OCI-LY3 (cell line): ENCODE measurements around the gene DDX1.
A peak's percentile ranks its signal among the peaks of the same experiment; 100 is the strongest.

Experiments
- H2AFZ ChIP-seq: fragments of 200-600, 300-600 bp; shearing (Covaris generic); 2 replicates; pipeline ENCODE4 v1.6.0; 2014; ENCODE audit warnings: antibody characterized with exemption, low read depth, low read length
- H3K27ac ChIP-seq: fragments of 200-600, 300-600 bp; sonication (generic); 2 replicates; pipeline ENCODE4 v1.5.1; 2014; ENCODE audit warnings: mild to moderate bottlenecking, low read length, moderate library complexity, mixed read lengths
- H3K27me3 ChIP-seq: fragments of 200-600, 300-600 bp; sonication (generic); 2 replicates; pipeline ENCODE4 v1.6.1; 2014; ENCODE audit warnings: low read depth, low read length, mixed read lengths
- H3K36me3 ChIP-seq: fragments of 200-600, 300-600 bp; sonication (generic); replicated peaks from 2 replicates; pipeline ENCODE3; 2014; ENCODE audit warnings: low read depth, low read length, mixed read lengths
- H3K4me1 ChIP-seq: fragments of 300-600, 200-600 bp; sonication (generic); 2 replicates; pipeline ENCODE4 v1.6.1; 2014; ENCODE audit warnings: low read length, mixed read lengths
- H3K4me2 ChIP-seq: fragments of 200-600, 300-600 bp; sonication (generic); 2 replicates; pipeline ENCODE4 v1.6.1; 2014; ENCODE audit warnings: low read length, mixed read lengths
- H3K4me3 ChIP-seq: fragments of 300-600, 200-600 bp; sonication (generic); 2 replicates; pipeline ENCODE4 v1.5.1; 2014; ENCODE audit warnings: antibody characterized with exemption, mild to moderate bottlenecking, low read length, moderate library complexity
- H3K79me2 ChIP-seq: fragments of 300-600, 200-600 bp; shearing (Covaris generic); 2 replicates; pipeline ENCODE4 v1.6.1; 2014; ENCODE audit warnings: mild to moderate bottlenecking, low read length, mixed read lengths
- H3K9ac ChIP-seq: fragments of 300-600, 200-600 bp; shearing (Covaris generic); 2 replicates; pipeline ENCODE4 v1.6.0; 2014; ENCODE audit warnings: mild to moderate bottlenecking, low read length, moderate library complexity
- H3K9me3 ChIP-seq: fragments of 200-600, 300-600 bp; shearing (Covaris generic); 2 replicates; pipeline ENCODE4 v1.6.1; 2014; ENCODE audit warnings: low read length, mixed read lengths; ENCODE audit not compliant: insufficient read depth
- H4K20me1 ChIP-seq: fragments of 200-600, 300-600 bp; sonication (generic); 2 replicates; pipeline ENCODE4 v1.6.1; 2016; ENCODE audit warnings: low read length, mixed read lengths; ENCODE audit not compliant: insufficient read depth
- EZH2phosphoT487 ChIP-seq: fragments of 200-600 bp; shearing (Covaris generic); IDR thresholded peaks from 2 replicates; pipeline ENCODE4 v1.6.1; 2018; ENCODE audit warnings: antibody characterized with exemption, mixed run types, low read depth
- TF ChIP-seq, protein P1 (sequence below): fragments of 200-600, 300-600 bp; sonication (generic); IDR thresholded peaks from 2 replicates; pipeline ENCODE4 v1.5.1; 2014; ENCODE audit warnings: antibody characterized with exemption, low read length, low read depth

The DDX1 gene

DNA sequence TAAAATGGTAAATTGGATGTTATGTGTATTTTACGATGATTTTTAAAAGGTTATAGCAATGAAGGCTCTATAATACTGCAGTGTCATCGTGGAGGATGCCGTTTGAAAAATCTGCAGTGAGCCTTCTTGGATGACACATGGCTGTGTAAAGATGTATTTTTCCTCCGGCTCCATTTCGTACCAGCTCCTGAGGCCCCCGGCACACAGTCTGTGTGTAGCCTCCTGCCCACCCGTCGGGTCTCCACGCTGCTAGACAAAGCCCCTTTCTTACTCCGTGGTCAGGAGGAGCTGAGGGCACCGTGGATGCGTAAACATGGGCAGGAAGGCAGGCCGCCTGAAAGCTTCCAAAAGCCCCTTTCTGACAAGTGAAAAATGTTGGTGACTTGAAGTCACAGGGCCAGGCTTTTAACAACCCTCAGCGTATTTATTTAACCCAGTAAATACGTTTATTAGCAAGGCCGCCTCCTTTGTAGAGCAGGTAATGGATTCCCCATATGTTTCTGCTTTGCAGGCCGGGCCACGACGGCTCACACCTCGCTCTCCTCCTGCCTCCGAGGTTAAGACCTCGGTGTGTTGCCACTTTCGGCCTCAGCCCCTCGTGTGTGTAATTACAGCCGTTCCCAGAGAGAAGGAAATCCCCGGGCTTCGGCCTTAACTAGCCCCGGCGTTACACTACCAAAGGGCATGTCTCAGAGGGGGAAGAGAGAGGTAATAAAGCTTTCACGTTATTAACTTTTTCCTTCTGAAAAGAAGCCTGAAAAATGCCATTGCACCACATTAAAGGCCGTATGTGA lies 72.8 kb downstream of the DDX1 start:
- Histone ChIP-seq H3K27ac (no peak overlapping the region), H4K20me1 (no peaks in the 10 kb centered on the region), H3K4me2 (no peak overlapping the region), H3K4me1 (no peaks in the 10 kb centered on the region), H3K36me3 (no peaks in the 10 kb centered on the region), H3K79me2 (no peaks in the 10 kb centered on the region), H3K9me3 (no peaks in the 10 kb centered on the region), H2AFZ (no peak overlapping the region), H3K27me3 (peaks cover 39% of the 10 kb centered on the region), H3K4me3 (no peak overlapping the region), H3K9ac (no peak overlapping the region)
- no peak for TF ChIP-seq EZH2phosphoT487
- TF ChIP-seq, protein P1, sequence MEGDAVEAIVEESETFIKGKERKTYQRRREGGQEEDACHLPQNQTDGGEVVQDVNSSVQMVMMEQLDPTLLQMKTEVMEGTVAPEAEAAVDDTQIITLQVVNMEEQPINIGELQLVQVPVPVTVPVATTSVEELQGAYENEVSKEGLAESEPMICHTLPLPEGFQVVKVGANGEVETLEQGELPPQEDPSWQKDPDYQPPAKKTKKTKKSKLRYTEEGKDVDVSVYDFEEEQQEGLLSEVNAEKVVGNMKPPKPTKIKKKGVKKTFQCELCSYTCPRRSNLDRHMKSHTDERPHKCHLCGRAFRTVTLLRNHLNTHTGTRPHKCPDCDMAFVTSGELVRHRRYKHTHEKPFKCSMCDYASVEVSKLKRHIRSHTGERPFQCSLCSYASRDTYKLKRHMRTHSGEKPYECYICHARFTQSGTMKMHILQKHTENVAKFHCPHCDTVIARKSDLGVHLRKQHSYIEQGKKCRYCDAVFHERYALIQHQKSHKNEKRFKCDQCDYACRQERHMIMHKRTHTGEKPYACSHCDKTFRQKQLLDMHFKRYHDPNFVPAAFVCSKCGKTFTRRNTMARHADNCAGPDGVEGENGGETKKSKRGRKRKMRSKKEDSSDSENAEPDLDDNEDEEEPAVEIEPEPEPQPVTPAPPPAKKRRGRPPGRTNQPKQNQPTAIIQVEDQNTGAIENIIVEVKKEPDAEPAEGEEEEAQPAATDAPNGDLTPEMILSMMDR = no peak

DNA sequence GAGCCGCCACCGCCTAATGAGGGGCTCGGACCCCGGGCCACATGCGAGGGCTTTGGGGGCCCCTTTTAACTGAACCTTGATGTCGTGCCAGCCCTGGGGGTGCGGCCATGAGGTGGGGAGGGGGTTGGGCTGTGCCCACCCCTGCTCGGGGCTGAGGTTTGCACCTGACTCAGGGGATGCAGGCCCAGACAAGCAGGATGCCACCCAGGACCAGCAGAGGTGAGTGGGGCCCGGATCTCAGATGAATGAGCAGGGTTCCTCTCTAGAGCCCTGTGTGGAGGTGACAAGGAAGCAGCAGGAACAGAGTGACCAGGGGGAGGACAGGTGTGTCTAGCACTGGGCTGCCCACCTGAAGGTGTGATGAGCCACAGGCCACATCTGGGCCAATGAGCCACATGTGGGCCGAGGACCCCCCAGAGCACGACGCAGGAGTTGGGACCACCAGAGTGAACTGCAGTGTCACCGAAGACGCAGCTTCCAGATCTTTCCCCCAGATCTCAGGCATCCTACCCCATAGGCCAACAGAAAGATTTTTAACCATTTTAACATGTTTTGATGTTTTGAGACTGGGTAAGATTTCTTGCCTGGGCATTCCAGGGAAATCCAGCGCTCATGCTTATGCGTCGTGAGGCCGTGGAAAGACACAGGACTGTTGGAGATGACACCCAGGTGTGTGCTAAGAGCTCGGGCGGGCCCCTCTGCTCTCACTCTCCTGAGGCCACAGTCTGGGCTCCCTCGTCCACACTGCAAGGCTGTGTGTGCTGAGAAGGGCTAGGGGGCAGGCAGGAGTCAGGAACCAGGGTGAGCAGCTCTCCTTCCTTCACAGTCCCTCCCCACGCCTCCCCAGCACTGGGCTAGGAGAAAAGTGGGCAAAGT lies 73.6 kb downstream of the DDX1 start:
- Histone ChIP-seq H3K9me3 (no peaks in the 10 kb centered on the region), H2AFZ (no peak overlapping the region), H3K4me1 (no peaks in the 10 kb centered on the region), H3K9ac (no peak overlapping the region), H3K27ac (no peak overlapping the region), H3K36me3 (no peaks in the 10 kb centered on the region), H3K27me3 (peaks cover 43% of the 10 kb centered on the region), H3K4me2 (no peak overlapping the region), H3K79me2 (no peaks in the 10 kb centered on the region), H4K20me1 (no peaks in the 10 kb centered on the region), H3K4me3 (no peak overlapping the region)
- TF ChIP-seq, protein P1 = 0 out of 2 replicates have a peak, but pooled peaks have one; percentile 6
- TF ChIP-seq EZH2phosphoT487 = no peak

DNA sequence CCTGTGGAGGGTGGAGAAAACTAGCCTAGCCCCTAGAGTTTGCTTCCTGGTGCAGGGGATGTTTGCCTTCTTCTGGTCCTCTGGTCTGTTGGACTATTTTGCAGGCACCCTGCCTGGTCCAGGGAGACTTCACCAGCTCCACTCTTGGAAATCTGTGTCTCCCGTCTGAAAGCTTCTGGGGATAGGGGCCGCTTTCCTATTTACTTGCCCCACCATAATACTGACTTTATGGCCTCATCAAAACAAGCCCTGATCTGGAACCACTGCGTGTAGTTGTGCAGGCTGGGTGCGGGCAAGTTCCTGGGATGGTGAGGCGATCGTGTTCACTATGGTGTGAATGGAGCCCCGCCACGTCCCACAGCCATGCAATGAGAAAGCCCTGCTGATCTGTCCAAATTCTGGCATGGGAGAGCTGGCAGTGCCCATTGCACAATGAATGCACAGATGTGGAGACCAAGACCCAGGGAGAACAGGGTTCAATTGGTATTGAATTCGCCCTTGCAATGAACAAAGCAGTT lies 74.3 kb downstream of the DDX1 start:
- Histone ChIP-seq H3K27ac (no peak overlapping the region), H3K79me2 (no peaks in the 10 kb centered on the region), H3K4me2 (no peak overlapping the region), H3K4me3 (no peak overlapping the region), H3K4me1 (no peaks in the 10 kb centered on the region), H3K9me3 (no peaks in the 10 kb centered on the region), H3K27me3 (peaks cover 38% of the 10 kb centered on the region), H4K20me1 (no peaks in the 10 kb centered on the region), H3K9ac (no peak overlapping the region), H3K36me3 (no peaks in the 10 kb centered on the region), H2AFZ (no peak overlapping the region)
- TF ChIP-seq, protein P1 = no peak
- no peak for TF ChIP-seq EZH2phosphoT487
